Ureter (tissue), 1 donor: ENCODE measurements around the gene TMEM178B. TPM values are rescaled to one million over a fixed set of nuclear protein-coding genes. Genes with fewer than 3 reads are reported as not detected.
"Not testable (repeated sequence)": the region's sequence is repeated elsewhere in the genome, so short reads cannot be mapped to it uniquely, and the experiment has no call there.

ENCODE experiments used
- DNase-seq: peaks from one replicate; pipeline ENCODE4 v3.0.0-alpha.2; 2020; ENCODE audit warnings: low spot score
- total RNA-seq: library from RNA; stranded (reverse); gene quantifications from one replicate; pipeline ENCODE4 v1.2.4, GENCODE V29; 2023
- donor health status: DM: yes; HTN: yes; CAD: no.

Gene TMEM178B
- total RNA-seq, 1 donor from 2014 or later: 7.9 TPM

DNA sequence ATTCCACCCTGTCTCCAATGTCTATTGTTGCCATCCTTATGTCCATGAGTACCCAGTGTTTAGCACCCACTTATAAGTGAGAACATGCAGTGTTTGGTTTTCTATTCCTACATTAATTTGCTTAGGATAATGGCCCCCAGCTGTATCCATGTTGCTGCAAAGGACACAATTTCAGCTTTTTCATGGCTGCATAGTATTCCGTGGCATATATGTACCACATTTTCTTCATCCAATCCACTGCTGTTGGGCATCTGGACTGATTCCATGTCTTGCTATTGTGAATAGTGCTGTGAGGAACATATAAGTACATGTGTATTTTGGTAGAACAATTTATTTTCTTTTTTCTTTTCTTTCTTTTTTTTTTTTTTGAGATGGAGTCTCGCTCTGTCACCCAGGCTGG is 68.2 kb downstream of the TMEM178B start:
- no peak for DNase-seq

DNA sequence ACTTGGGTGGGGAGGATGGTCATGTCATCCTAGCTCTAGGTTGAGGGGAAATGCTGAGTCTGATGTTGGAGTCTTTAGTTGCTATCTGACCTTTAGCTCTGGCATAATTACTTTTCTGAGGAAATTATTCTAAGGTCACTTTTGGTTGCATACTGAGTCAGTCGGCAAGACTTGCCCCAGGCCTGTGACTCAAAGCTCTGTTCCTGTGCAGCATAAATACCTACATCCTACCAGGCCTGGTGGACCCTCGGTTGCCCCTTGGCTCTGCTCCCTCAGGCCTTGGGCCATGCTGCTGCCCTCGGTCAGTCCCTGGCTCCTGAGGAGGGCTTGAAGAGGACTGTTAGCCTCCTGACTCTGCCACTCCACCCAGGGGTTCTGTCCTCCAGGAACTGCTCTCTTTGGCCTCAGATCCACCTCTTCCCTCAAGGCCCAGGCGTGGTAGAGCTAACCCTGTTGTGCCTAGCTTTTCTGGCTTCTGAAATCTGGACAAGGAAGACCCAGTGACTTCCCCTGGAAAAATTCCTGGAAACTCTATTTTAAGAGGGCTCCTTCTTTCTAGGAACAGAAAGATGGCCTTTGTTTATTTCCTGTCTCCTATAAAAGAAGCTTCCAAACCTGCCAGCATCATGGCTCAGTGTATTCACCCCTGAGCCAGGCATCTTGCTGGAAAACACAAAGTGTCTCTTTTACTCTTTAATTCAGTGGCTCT is 71.2 kb downstream of the TMEM178B start:
- DNase-seq: no peak

DNA sequence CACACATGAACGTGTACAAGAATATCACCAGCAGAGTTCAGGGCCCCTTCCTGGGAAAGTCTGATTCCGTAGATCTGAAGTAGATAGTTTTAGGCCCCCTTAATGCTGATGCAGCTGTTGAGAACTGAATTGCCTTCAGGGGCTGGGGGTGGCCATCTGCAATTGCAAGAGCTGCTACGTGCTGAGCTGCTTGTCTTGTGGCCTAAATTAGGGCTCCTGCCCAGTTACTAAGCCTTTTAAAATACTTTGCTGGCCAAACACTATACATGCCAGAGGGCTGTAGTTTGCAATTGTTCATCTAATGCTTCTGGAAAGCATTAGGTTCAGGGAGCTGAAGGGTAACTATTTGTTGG is 71.7 kb downstream of the TMEM178B start:
- no peak for DNase-seq

DNA sequence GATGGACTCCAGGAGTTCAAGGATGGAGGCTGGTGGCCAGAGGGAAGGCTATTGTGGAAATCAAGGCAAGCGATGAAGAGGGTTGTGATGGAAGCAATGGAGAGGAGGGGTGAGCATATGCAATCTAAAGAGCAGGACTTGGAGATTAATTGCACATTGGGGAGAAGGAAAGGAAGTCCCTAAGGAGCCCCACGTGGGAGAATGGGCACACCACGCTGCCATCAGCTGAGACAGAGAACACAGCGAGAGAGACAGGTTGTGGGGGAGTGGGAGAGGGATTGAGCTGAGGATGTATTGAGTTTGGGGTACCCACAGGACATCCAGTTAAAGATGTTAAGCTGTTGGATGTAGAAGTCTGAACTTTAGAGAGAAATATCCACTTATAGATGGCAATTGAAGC is 73.6 kb downstream of the TMEM178B start:
- no peak for DNase-seq

DNA sequence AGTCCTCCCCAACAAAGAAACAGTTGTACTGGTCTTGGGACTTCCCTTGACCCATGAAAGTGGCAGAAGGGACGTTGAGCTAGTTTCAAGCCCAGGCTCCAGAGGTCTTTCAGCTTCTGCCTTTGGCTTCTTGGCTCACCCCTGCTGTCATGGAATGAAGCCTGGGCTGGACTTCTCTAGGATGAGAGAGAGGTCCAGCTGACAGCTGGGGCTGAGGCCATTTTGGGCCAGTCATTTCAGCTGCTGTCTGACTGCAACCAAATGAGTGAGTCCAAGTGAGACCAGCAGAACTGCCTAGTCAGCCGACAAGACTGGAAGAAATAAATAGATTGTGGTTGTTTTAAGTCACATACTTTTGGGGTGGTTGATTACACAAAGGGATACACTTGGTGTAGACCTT is 76.6 kb downstream of the TMEM178B start:
- no peak for DNase-seq

DNA sequence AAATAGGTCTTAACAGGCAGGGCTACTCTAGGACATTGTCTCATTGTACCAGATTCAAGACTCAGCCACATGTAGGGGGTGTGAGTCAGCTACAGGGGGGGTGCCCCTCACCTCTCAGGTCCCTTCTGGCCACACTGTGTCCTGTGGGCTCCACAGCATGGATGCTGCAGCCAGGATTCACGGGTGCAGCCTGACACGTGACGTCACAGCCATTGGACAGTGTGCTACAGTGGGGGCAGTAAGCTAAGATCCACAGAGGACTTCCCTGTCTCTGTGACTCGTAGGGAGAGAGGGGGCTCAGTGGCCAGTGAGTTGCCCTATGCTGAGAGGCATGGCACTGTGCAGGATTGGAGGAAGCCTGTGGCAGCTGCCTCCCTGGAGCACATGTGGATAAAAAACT is 77.9 kb downstream of the TMEM178B start:
- DNase-seq: no peak

DNA sequence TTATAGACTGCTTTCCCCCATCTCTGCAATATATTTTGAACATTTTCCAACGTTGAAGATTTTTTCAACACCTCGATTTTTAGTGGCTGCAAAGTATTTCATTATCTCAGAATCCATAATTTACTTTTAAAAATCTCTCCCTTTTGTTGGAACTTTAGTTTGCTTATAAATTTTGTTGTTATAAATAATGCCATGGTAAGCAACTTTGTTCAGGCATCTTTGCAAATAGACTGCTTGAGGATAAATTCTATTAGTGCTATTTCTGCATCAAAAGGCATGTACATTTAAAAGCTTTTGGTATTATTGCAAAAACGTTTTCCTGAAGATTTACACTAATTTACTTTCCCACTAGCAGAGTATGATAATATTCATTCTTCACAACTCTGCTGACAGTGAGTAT is 79.4 kb downstream of the TMEM178B start:
- no peak for DNase-seq

DNA sequence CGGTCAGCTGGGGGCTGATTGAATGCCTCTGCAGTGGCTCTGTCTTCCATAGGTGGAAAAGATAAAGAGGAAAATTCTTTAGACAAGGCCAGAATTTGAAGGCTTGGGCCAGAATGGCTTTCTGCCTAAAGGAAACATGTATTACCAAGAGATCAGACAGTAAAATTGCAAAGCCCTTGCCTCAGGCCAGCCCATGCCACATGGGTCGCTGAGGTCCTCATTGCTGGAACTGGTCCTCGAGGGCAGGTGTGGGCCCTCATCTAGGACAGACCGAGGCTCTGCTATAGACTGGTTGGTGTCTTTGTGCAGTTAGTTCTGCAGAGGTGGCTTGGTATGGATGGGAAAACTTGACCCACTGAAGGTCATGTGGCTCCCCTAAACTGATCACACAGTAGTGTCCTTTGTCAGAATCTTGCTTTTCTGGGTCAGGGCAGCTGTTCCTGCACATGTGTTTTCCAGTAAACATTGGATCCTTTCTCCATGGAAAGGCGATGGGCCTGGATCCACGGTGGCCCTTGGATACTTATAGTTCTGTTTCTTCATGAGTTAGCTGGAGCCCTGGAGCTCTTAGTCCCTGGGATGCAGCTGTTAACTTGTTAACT is 80.4 kb downstream of the TMEM178B start:
- no peak for DNase-seq

DNA sequence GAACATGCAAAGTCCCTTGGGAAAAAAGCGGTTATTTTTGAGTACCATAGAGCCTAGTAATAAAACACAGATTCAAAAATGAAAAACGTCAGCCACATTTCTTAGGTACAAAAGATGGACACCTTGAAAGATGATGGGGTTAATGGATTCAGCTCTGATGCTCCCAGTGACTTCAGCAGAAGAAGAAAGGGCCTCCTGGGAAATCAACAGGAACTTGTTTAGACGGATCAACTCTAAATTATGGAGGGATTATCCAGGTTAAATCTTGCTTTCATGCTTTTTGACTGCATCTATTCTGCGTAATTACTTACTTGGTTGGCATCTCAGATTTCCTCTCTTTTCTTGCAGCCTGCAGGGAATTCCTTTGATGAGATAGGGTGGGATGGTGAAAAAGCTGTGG is 82.5 kb downstream of the TMEM178B start:
- DNase-seq: no peak

DNA sequence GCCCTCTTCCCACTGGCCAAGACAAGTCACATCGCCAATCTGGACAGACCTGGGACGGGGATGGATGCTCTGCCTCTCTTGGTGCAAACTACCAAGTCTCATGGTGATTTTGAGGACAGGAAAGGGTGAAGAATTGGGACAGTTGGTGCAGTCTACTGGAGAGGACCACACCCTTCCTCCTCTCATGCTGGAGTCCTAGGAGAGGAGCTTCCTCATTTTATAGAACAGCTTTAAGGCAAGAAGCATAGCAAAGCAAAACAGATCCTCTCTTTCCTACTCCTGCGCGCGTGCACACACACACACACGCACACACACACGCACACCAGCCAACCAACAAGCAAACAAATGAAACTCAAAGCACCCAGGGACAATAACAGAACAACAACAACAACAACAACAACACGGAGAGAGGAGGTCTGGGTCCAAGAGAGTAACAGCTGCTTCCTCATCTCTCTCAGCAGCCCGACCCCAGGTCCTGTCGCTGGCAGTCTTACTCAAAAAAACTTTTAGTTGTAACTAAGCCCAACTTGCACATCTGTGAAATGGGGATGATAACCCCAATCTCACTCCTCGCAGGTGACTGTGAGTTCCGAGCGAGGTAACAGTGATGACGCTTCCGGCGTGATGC is 83.4 kb downstream of the TMEM178B start:
- DNase-seq: no peak

DNA sequence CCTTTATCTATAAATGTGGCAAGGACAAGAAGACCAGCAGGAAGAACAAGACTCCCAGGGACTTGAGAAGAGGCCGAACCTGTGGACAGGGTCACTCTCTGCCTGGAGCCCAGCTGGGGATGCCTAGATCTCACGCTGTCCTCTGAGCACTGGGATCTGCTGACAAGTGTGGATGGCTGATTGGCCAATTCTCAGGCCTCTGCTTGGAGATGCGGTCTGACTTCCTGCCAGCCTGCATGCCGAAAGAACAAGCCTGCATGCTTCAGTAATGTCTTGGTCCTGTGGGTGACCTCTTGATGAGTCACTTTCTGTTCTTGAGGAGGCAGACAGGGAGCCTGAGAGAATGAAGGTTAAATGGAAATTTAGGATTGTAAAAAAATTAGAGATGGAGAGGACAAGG is 84.7 kb downstream of the TMEM178B start:
- peak; percentile 53 for DNase-seq

DNA sequence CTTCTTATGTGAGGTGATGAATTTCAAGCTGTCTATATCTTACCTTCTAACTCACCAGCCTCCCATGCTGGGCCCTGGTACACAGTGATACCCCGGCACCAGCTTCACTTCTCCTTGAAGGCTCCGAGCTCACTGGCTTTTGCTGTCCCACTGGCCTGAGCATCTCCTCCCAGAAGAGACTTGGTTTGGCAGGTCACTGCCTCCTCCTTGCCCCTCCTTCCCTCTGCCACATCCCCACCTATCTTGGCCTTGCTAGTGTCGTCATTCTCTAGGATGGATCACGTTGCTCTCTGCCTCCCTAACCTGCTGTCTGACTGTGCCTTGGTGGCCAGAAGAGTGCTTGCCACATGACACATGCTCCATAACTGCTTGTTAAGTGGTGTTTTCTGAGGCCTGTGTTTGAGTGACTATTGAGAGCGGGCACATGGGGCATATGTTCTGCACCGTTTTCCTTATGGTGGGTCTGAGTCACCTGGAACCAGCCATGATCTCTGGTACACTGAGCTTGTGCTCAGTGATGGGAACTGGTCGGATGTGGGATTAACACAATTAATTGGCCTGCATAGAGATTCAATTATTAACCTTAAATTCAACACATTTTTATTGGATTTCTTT is 86.5 kb downstream of the TMEM178B start:
- no peak for DNase-seq

DNA sequence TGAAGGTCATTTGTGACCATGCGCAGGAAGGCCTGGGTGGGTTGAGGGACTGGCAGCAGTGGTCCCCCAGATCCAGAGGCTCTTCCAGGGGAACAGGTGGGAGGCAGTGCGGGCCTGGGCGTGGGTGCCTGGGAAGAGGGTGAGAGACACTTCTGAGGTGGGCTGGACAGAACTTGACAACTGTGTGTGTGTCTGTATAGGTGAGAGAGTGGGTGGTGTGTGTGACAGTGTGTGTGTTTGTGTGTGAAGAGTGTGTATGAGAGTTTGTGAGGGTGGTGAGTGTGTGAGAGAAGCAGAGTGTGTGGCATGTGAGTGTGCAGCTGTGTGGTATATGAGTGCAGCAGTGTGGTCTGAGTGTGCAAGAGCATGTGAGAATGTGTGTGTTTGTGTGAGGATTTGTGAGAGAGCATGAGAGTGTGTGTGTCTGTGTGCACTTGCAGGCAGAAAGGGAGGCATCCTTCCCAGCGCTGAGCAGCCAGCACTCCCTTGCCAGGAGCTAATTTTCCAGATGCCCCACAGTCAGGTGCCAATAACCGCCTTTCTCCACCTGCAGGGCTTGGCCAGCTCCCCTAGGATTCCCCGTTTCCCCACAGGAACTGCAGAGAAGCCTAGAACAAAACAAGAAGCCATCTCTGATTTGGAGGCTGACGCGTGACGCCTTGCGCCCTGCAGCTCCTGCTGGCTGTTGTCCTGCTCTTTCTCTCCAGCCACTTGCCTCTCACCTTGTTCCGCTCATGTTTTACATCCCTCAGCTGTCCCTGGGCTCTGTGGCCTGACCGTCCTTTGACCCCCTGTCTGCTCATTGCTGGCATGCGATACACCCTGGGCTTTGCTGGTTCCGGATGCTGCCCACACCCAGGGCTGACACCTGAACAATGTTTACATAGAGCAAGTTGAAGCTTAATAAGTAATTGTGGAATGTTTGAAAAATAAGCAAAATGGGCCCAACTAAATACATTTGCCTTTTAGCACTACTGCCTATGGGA is 88.0 kb downstream of the TMEM178B start:
- no peak for DNase-seq

DNA sequence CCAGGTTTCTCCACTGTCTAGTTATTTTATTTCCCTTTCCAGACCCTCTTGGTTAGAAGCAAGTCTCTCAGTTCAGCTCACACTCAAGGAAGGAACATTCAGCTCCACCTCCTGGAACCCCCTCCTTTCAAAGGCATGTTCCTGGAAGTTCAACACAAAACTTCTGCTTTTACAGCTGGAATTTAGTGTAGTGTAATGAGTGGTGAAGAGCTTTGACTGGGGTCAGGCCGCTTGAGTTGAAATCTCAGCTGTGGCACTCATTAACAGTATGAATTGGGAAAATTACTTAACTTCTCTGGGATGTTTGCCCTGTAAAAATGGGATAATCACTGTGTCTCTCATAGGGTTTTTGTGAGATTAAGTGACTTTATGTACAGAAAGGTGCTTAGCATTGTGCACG is 91.7 kb downstream of the TMEM178B start:
- DNase-seq: no peak

DNA sequence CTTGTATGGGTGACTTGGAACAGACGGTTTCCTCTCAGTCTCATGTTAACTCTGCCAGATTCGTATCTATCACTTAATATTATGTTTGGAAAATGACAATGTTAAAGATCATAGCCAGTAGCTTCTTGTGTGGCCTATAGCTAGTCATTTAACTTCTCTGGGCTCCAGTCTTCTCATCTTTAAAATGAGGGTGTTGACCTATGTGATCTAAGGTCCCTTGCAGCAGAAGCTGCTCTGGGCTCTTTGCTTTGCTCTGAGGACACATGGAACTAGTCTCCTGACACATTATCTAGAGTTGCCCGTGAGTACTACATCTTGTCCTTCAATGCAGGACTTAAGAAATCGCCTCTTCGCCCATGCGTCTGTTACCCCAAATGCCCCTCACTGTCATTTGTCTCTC is 93.1 kb downstream of the TMEM178B start:
- DNase-seq: no peak

DNA sequence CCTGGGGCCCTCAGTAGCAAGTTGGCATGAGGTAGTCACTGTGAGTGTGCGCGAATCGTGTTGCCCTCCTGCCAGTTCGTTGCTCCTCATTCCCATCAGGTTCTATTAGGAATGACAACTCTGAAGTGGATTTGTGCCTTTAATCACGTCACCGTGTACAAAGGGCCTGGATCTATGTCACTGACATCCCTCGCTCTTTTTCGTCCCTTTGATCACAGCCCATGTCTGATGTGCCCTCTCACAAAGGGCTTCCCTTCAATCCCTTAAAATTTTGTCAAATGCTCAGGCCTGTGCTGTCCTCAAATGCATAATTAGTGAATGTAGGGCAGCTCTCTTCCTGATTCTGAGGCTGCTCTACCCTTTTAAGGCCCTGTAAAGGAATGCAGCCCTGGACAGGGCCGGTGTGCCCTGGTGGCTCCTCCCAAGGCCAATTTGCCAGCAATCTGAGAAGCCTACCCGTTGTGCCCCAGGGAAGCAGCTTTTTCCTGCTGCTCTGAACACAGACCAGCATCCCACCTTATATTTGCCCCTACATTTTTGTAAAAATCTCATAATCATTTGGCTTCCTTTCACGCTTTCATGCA is 93.6 kb downstream of the TMEM178B start:
- DNase-seq: no peak

DNA sequence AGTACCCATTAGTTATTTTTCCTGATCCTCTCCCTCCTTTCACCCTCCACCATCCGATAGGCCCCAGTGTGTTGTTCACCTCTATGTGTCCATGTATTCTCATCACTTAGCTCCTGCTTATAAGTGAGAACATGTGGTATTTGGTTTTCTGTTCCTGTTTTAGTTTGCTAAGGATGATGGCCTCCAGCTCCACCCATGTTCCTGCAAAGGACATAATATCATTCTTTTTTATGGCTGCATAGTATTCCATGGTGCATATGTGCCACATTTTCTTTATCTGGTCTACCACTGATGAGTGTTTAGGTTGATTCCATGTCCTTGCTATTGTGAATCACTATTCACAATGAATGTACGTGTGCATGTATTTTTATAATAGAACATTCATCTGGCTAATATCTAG is 95.3 kb downstream of the TMEM178B start:
- DNase-seq: not testable (repeated sequence)

DNA sequence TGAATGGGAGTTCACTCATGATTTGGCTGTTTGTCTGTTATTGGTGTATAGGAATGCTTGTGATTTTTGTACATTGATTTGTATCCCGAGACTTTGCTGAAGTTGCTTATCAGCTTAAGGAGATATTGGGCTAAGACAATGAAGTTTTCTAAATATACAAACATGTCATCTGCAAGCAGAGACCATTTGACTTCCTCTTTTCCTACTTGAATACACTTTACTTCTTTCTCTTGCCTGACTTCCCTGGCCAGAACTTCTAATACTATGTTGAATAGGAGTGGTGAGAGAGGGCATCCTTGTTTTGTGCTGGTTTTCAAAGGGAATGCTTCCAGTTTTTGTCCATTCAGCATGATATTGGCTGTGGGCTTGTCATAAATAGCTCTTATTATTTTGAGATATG is 101.9 kb downstream of the TMEM178B start:
- DNase-seq: not testable (repeated sequence)

DNA sequence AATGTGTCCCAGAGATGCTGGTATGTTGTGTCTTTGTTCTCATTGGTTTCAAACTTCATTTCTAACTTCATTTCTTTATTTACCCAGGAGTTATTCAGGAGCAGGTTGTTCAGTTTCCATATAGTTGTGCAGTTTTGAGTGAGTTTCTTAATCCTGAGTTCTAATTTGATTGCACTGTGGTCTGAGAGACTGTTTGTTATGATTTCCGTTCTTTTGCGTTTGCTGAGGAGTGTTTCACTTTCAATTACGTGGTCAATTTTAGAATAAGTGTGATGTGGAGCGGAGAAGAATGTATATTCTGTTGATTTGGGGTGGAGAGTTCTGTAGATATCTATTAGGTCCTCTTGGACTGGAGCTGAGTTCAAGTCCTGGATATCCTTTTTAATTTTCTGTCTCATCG is 103.3 kb downstream of the TMEM178B start:
- not testable (repeated sequence) for DNase-seq

DNA sequence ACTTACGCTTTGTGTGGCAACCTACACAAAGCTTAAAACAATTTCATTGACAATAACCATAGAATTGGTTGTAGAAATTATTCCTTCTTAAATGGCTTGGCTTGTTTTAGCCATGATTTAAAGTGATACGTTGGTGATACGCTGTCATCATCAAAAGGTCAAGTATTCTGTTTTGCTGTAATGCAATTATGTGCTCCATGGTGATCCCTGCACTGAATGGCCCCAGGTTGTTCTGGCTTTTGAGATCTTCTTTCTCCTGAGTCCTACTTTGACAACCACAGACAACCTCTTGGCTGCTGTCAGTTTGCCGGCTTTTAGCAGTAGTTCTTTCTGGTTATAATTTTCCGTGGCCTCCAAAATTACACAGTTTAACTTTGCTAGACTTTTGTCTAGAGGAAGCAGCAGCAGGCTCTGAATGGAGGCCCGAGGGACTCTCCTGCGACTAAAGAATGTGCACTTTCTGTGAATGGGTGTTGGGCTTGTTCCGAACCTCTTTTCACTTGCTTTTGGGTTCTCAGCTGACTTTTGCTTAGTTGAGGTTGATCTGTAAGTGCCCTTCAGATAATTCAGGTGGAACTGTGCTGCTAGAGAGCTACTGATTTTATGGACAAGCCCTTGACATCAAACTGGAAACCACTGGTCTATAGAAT is 104.7 kb downstream of the TMEM178B start:
- no peak for DNase-seq

DNA sequence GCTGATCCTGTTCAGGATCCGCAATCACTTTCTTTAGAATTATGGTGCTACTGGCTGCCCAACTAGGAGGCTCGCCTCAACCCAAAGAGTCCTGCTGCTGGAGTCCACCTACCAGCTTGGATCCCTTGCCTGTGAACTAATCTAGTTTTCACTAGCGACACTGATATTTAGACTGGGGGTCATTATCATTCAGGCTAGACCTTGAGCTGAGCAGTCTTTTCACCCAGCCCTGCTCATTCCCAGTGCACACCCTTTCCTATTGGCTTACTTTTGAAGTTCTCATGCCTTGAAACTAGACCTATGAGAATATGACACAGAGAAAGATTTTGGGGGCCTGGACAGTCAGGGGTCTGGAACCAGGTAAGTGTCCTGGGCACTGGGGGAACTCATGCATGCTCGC is 107.9 kb downstream of the TMEM178B start:
- no peak for DNase-seq
